DMS114 treated with DMSO at 0.1 percent for 48 hours (cell line): ENCODE measurements around the gene NPRL2.

Experiments
- DNase-seq: peaks from one replicate; lab custom pipeline; 2025; ENCODE audit not compliant: unreplicated experiment; lab: John Stamatoyannopoulos, UW

NPRL2 gene

GRCh38 chr3:50350527-50351322 is at the start of gene NPRL2, which contains the start of gene CYB561D2:
Gene NPRL2, minus strand, starts transcription at chr3:50350775. Its CDS starts 123 bp downstream, at chr3:50350652.
Gene CYB561D2, plus strand, starts transcription at chr3:50350862. Its CDS starts 572 bp downstream, at chr3:50351434.
- DNase-seq, result peak; percentile 87

- no peak for DNase-seq
These were observed 45.9 kb upstream of the NPRL2 start for GRCh38 chr3:50396502-50396901.

- no peak for DNase-seq
These were observed 44.7 kb upstream of the NPRL2 start for GRCh38 chr3:50395070-50395860.

- DNase-seq, result no peak
These were observed 42.5 kb upstream of the NPRL2 start for GRCh38 chr3:50393061-50393460.

GRCh38 chr3:50392101-50392715 is 41.6 kb upstream of the NPRL2 start:
- DNase-seq, result no peak

GRCh38 chr3:50390508-50391224 is 40.1 kb upstream of the NPRL2 start:
- no peak for DNase-seq

GRCh38 chr3:50389414-50389767 is 38.8 kb upstream of the NPRL2 start:
- DNase-seq, result no peak

- no peak for DNase-seq
These were observed 38.3 kb upstream of the NPRL2 start for GRCh38 chr3:50388720-50389413.

- DNase-seq, result no peak
These were observed 37.6 kb upstream of the NPRL2 start for GRCh38 chr3:50388016-50388719.

- no peak for DNase-seq
These were observed 35.2 kb upstream of the NPRL2 start for GRCh38 chr3:50385754-50386153.

- DNase-seq, result no peak
These were observed 33.2 kb upstream of the NPRL2 start for GRCh38 chr3:50383750-50384149.

GRCh38 chr3:50382722-50383121 is 32.1 kb upstream of the NPRL2 start:
- no peak for DNase-seq

GRCh38 chr3:50381383-50381782 is 30.8 kb upstream of the NPRL2 start:
- no peak for DNase-seq

GRCh38 chr3:50380405-50381085 is 30.0 kb upstream of the NPRL2 start:
- no peak for DNase-seq

- no peak for DNase-seq
These were observed 28.2 kb upstream of the NPRL2 start for GRCh38 chr3:50378757-50379156.

GRCh38 chr3:50378024-50378423 is 27.4 kb upstream of the NPRL2 start:
- DNase-seq, result no peak

- no peak for DNase-seq
These were observed 24.8 kb upstream of the NPRL2 start for GRCh38 chr3:50375258-50375931.

GRCh38 chr3:50374363-50375257 is 24.0 kb upstream of the NPRL2 start:
- no peak for DNase-seq
